HepG2 (cell line): ENCODE data around the gene NOM1. TPM values are rescaled to one million over a fixed set of nuclear protein-coding genes. Genes with fewer than 3 reads are reported as not detected.

Source experiments
- ARID5B ChIP-seq: IDR thresholded peaks from 2 replicates; pipeline ENCODE4 v1.4.0; 2020; ENCODE audit warnings: mild to moderate bottlenecking, missing genetic modification reagents
- BCL6 ChIP-seq: IDR thresholded peaks from 2 replicates; pipeline ENCODE4 v1.6.1; 2016; ENCODE audit warnings: missing genetic modification reagents, missing compliant biosample characterization
- CC2D1A ChIP-seq: sonication (generic); formaldehyde crosslinking; IDR thresholded peaks from 2 replicates; pipeline ENCODE4 v1.8.1; 2023; ENCODE audit warnings: mild to moderate bottlenecking, missing genetic modification reagents
- DDIT3 ChIP-seq: sonication (generic); formaldehyde crosslinking; IDR thresholded peaks from 2 replicates; pipeline ENCODE4 v1.4.0; 2020; ENCODE audit warnings: mild to moderate bottlenecking, missing genetic modification reagents
- ETV5 ChIP-seq: IDR thresholded peaks from 2 replicates; pipeline ENCODE4 v1.6.1; 2018; ENCODE audit warnings: missing biosample characterization, missing genetic modification reagents, inconsistent platforms, borderline replicate concordance
- HDAC2 ChIP-seq: sonication (generic); formaldehyde crosslinking; IDR thresholded peaks from 2 replicates; pipeline ENCODE4 v1.4.0; 2020; ENCODE audit warnings: missing genetic modification reagents
- KLF16 ChIP-seq, 2 experiments: sonication (generic) in 1 of 2; formaldehyde crosslinking in 1 of 2; IDR thresholded peaks; 2 replicates each; pipeline versions ENCODE4 v1.6.1 to v1.8.0; 2016 to 2023; ENCODE audit warnings: missing genetic modification reagents in 2 of 2, missing compliant biosample characterization in 1 of 2
- MTF1 ChIP-seq: sonication (generic); formaldehyde crosslinking; IDR thresholded peaks from 2 replicates; pipeline ENCODE4 v1.5.0; 2020; ENCODE audit warnings: missing genetic modification reagents
- PAX8 ChIP-seq: sonication (generic); formaldehyde crosslinking; IDR thresholded peaks from 2 replicates; pipeline ENCODE4 v1.8.0; 2022; ENCODE audit warnings: mild to moderate bottlenecking, missing genetic modification reagents, borderline replicate concordance
- TP53 ChIP-seq: sonication (generic); formaldehyde crosslinking; conservative IDR thresholded peaks from 2 replicates; pipeline ENCODE4 v1.4.0; 2020; ENCODE audit warnings: missing genetic modification reagents
- U2AF2 ChIP-seq: fragments of 200-400 bp; formaldehyde crosslinking; IDR thresholded peaks from 2 replicates; pipeline ENCODE4 v1.6.1; 2017; ENCODE audit warnings: low read depth, mild to moderate bottlenecking, low read length
- XRCC5 ChIP-seq: fragments of 200-400 bp; formaldehyde crosslinking; optimal IDR thresholded peaks from 2 replicates; pipeline ENCODE3; 2017; ENCODE audit warnings: mild to moderate bottlenecking, low read length
- ZBTB42 ChIP-seq: sonication (generic); formaldehyde crosslinking; IDR thresholded peaks from 2 replicates; pipeline ENCODE4 v1.5.0; 2020; ENCODE audit warnings: mild to moderate bottlenecking, missing genetic modification reagents
- ZNF142 ChIP-seq: sonication (generic); formaldehyde crosslinking; IDR thresholded peaks from 2 replicates; pipeline ENCODE4 v1.4.0; 2020; ENCODE audit warnings: missing genetic modification reagents
- ZNF276 ChIP-seq: sonication (generic); formaldehyde crosslinking; IDR thresholded peaks from 2 replicates; pipeline ENCODE4 v1.4.0; 2020; ENCODE audit warnings: mild to moderate bottlenecking, low read depth, missing genetic modification reagents
- ZNF749 ChIP-seq: sonication (generic); formaldehyde crosslinking; IDR thresholded peaks from 2 replicates; pipeline ENCODE4 v1.8.0; 2022; ENCODE audit warnings: mild to moderate bottlenecking, missing genetic modification reagents, moderate library complexity, borderline replicate concordance
- ZSCAN20 ChIP-seq: sonication (generic); formaldehyde crosslinking; IDR thresholded peaks from 2 replicates; pipeline ENCODE4 v1.4.0; 2020; ENCODE audit warnings: missing genetic modification reagents, mild to moderate bottlenecking, borderline replicate concordance
- polyA plus RNA-seq, 8 experiments: library from polyadenylated mRNA; depleted of rRNA in 3 of 8; stranded (reverse) in 7 of 8; unstranded in 1 of 8; fragments of >200 nt; fragmentation: Illumina TruSeq in 4 of 8; extraction: Trizol in 4 of 8; gene quantifications; 2 replicates each; pipeline versions ENCODE4 v1.2.1 to v1.2.3, GENCODE V29; 2011 to 2016; ENCODE audit warnings: low read depth in 4 of 8, missing spikeins in 1 of 8, mixed read lengths in 1 of 8; ENCODE audit not compliant: insufficient read depth in 1 of 8
- total RNA-seq, 5 experiments: library from RNA; depleted of rRNA; stranded (reverse); fragments of >200 nt; fragmentation: Illumina TruSeq; extraction: Trizol; gene quantifications; 2 replicates each; pipeline ENCODE4 v1.2.3, GENCODE V29; 2016; ENCODE audit warnings: low read depth in 1 of 5

Gene NOM1
- total and polyA plus RNA-seq, 2 of the 13 experiments (the other 11 are each of a cell fraction or from before 2014, with no cell fraction given), result 14.2 to 26.2 TPM

- TF ChIP-seq KLF16 (CRISPR knock-in tag; IDR thresholded peaks at IDR 0.05) (peak in 1 of 2 experiments; percentile 69; a peak in 1 of 4 replicates), MTF1 (CRISPR knock-in tag) (0 out of 2 replicates have a peak, but pooled peaks have one; percentile 37), ETV5 (peak; percentile 75), PAX8 (CRISPR knock-in tag) (no peak; the same call in 1 of the 2 replicates), ZNF276 (CRISPR knock-in tag) (peak; percentile 66; the same call in 1 of the 2 replicates), BCL6 (CRISPR knock-in tag) (peak; percentile 78), U2AF2 (no peak), ARID5B (CRISPR knock-in tag) (no peak; the same call in 1 of the 2 replicates), ZSCAN20 (CRISPR knock-in tag) (peak; percentile 70), HDAC2 (CRISPR knock-in tag) (peak; percentile 39; the same call in 1 of the 2 replicates), ZBTB42 (CRISPR knock-in tag) (no peak), CC2D1A (CRISPR knock-in tag) (no peak), XRCC5 (peak; percentile 44), DDIT3 (CRISPR knock-in tag) (no peak), ZNF142 (CRISPR knock-in tag) (peak; percentile 96), TP53 (CRISPR knock-in tag) (no peak), ZNF749 (CRISPR knock-in tag) (peak; percentile 94)
Measured at GRCh38 chr7:156949541-156950380, at the start of gene NOM1 (continued).
